GM21619 (cell line): Measurements from ENCODE around the gene ZNF563.
"Not testable (repeated sequence)": the region's sequence is repeated elsewhere in the genome, so short reads cannot be mapped to it uniquely, and the experiment has no call there.

ENCODE experiments used
- ATAC-seq: cut with Tn5 transposase; IDR thresholded peaks from one replicate; pipeline ENCODE4 v1.9.1; 2021; ENCODE audit not compliant: unreplicated experiment

ZNF563 gene

GRCh38 chr19:12333162-12334159 lies at the start of gene ZNF563:
Gene ZNF563, minus strand, starts transcription at chr19:12333633. Its CDS starts 151 bp downstream, at chr19:12333482.
- ATAC-seq = peak; percentile 84

GRCh38 chr19:12380444-12380737 lies 47.0 kb upstream of the ZNF563 start:
- no peak for ATAC-seq

- no peak for ATAC-seq
These were observed 46.5 kb upstream of the ZNF563 start for GRCh38 chr19:12379732-12380443.

- no peak for ATAC-seq
These were observed 40.6 kb upstream of the ZNF563 start for GRCh38 chr19:12374026-12374425.

- ATAC-seq = peak; percentile 93
These were observed 32.1 kb upstream of the ZNF563 start, which contains the start of gene ZNF442 for GRCh38 chr19:12365236-12366162. Gene ZNF442, minus strand, starts transcription at chr19:12365683. Its CDS starts 2,052 bp downstream, at chr19:12363631.

GRCh38 chr19:12364391-12365235 lies 31.2 kb upstream of the ZNF563 start:
- no peak for ATAC-seq

- not testable (repeated sequence) for ATAC-seq
These were observed 28.8 kb upstream of the ZNF563 start for GRCh38 chr19:12362236-12362635.

GRCh38 chr19:12353375-12353774 lies 19.9 kb upstream of the ZNF563 start:
- no peak for ATAC-seq

- no peak for ATAC-seq
These were observed 17.4 kb upstream of the ZNF563 start for GRCh38 chr19:12350890-12351197.

- ATAC-seq = no peak
These were observed 16.9 kb upstream of the ZNF563 start for GRCh38 chr19:12350185-12350889.

- ATAC-seq = no peak
These were observed 13.5 kb upstream of the ZNF563 start for GRCh38 chr19:12346896-12347295.

GRCh38 chr19:12345197-12345596 lies 11.8 kb upstream of the ZNF563 start:
- ATAC-seq = no peak

- peak; percentile 43 for ATAC-seq
These were observed 2.1 kb downstream of the ZNF563 start for GRCh38 chr19:12331211-12331941.

- ATAC-seq = no peak
These were observed 3.1 kb downstream of the ZNF563 start for GRCh38 chr19:12330340-12330739.

- ATAC-seq = no peak
These were observed 7.7 kb downstream of the ZNF563 start for GRCh38 chr19:12325690-12326089.

- no peak for ATAC-seq
These were observed 14.5 kb downstream of the ZNF563 start for GRCh38 chr19:12318782-12319413.

GRCh38 chr19:12314553-12314952 lies 18.9 kb downstream of the ZNF563 start:
- no peak for ATAC-seq

GRCh38 chr19:12308891-12309290 lies 24.5 kb downstream of the ZNF563 start:
- ATAC-seq = not testable (repeated sequence)
